Measurements from ENCODE around the gene UCP2.

GRCh38 chr11:73962101-73962705 lies 20.4 kb downstream of the UCP2 start:
- TF ChIP-seq POLR2AphosphoS5 (IDR thresholded peaks at IDR 0.05; ENCODE audit: low read length) (no peak), CREB1 (IDR thresholded peaks at IDR 0.05; ENCODE audit: low read depth) (no peak), ASH2L (IDR thresholded peaks at IDR 0.05; ENCODE audit: borderline replicate concordance, low read depth) (no peak), EZH2 (IDR thresholded peaks at IDR 0.05; ENCODE audit: borderline replicate concordance, control insufficient read depth, low read depth, low read length) (no peak), SIN3A (IDR thresholded peaks at IDR 0.05; ENCODE audit: low read depth, low read length) (no peak), POLR2A (IDR thresholded peaks at IDR 0.05; ENCODE audit: low read depth, low read length) (no peak)
- TF ChIP-seq, protein P1, sequence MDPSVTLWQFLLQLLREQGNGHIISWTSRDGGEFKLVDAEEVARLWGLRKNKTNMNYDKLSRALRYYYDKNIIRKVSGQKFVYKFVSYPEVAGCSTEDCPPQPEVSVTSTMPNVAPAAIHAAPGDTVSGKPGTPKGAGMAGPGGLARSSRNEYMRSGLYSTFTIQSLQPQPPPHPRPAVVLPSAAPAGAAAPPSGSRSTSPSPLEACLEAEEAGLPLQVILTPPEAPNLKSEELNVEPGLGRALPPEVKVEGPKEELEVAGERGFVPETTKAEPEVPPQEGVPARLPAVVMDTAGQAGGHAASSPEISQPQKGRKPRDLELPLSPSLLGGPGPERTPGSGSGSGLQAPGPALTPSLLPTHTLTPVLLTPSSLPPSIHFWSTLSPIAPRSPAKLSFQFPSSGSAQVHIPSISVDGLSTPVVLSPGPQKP (IDR thresholded peaks at IDR 0.05; ENCODE audit: low read depth, low read length): no peak

Measured in GM12878 (cell line).